GM12878 (cell line): ENCODE measurements around the gene NPC2.

Experiments used
- CTCF ChIP-seq, 3 experiments: IDR thresholded peaks in 2 of 3; conservative IDR thresholded peaks in 1 of 3; 2 replicates each; pipeline ENCODE4 v1.5.1; 2011; ENCODE audit warnings: low read depth in 3 of 3, low read length in 3 of 3, mild to moderate bottlenecking in 3 of 3, control low read depth in 2 of 3, moderate library complexity in 2 of 3, inconsistent platforms in 1 of 3, mixed read lengths in 1 of 3; ENCODE audit not compliant: control insufficient read depth in 2 of 3, insufficient read depth in 1 of 3; ENCODE audit errors: extremely low read depth in 1 of 3
- EZH2 ChIP-seq: IDR thresholded peaks from 2 replicates; pipeline ENCODE4 v1.6.1; 2012; ENCODE audit warnings: low read depth, mild to moderate bottlenecking, control low read depth, inconsistent platforms, low read length, borderline replicate concordance; ENCODE audit not compliant: control insufficient read depth
- FOXK2 ChIP-seq: fragments of 450-650 bp; IDR thresholded peaks from 2 replicates; pipeline ENCODE4 v1.6.1; 2017; ENCODE audit warnings: mild to moderate bottlenecking, moderate library complexity
- JUNB ChIP-seq: IDR thresholded peaks from 2 replicates; pipeline ENCODE4 v1.6.1; 2016; ENCODE audit warnings: antibody characterized with exemption, mild to moderate bottlenecking
- MTA3 ChIP-seq: IDR thresholded peaks from 2 replicates; pipeline ENCODE4 v1.6.1; 2012; ENCODE audit warnings: low read length, inconsistent platforms, borderline replicate concordance
- POLR2A ChIP-seq: IDR thresholded peaks from 2 replicates; pipeline ENCODE4 v1.6.1; 2011; ENCODE audit warnings: low read depth, mild to moderate bottlenecking, low read length
- POLR2AphosphoS2 ChIP-seq: IDR thresholded peaks from 2 replicates; pipeline ENCODE4 v1.6.1; 2011; ENCODE audit warnings: low read depth, mild to moderate bottlenecking, low read length, improper control_type of control experiment, moderate library complexity
- RFX5 ChIP-seq: IDR thresholded peaks from 2 replicates; pipeline ENCODE4 v1.6.1; 2011; ENCODE audit warnings: low read depth, low read length, improper control_type of control experiment

GRCh38 chr14:74533576-74533975 is 40.5 kb upstream of the NPC2 start:
- no peak for TF ChIP-seq MTA3
- no peak for TF ChIP-seq CTCF (IDR thresholded peaks at IDR 0.05 in 2 of 3, conservative IDR thresholded peaks at IDR 0.05 in 1 of 3; ENCODE audit: control insufficient read depth in 2 of 3, extremely low read depth in 1 of 3, insufficient read depth in 1 of 3, low read depth in 3 of 3, low read length in 3 of 3)
- TF ChIP-seq RFX5: no peak
- no peak for TF ChIP-seq POLR2A
- TF ChIP-seq FOXK2: no peak
- TF ChIP-seq POLR2AphosphoS2: no peak
- no peak for TF ChIP-seq EZH2
- no peak for TF ChIP-seq JUNB
